BJ (cell line): ENCODE results near the gene ZNF337. TPM values are rescaled to one million over a fixed set of nuclear protein-coding genes. Genes with fewer than 3 reads are reported as not detected.

Experiments used
- CTCF ChIA-PET: fragments of 350-600 bp; formaldehyde crosslinking; extraction: SDS; loops from one replicate; lab custom pipeline; 2021; ENCODE audit warnings: antibody characterized with exemption, inconsistent platforms; lab: Yijun Ruan, JAX
- POLR2A ChIA-PET: fragments of 300-600 bp; sonication (Branson Sonifier 250); formaldehyde crosslinking; extraction: SDS; loops from one replicate; lab custom pipeline; 2021; ENCODE audit warnings: antibody characterized with exemption; lab: Charles Lee
- DNase-seq: peaks from one replicate; pipeline ENCODE4 v3.0.0-alpha.2; 2011; ENCODE audit warnings: low read depth
- H3K27me3 ChIP-seq: 2 replicates; pipeline ENCODE4 v1.6.0; 2011; ENCODE audit warnings: low read length; ENCODE audit not compliant: control insufficient read depth, insufficient read depth
- H3K36me3 ChIP-seq: 2 replicates; pipeline ENCODE4 v1.5.1; 2011; ENCODE audit warnings: low read length; ENCODE audit not compliant: control insufficient read depth, insufficient read depth
- H3K4me3 ChIP-seq: 2 replicates; pipeline ENCODE4 v1.5.1; 2011; ENCODE audit warnings: low read depth, mild to moderate bottlenecking, control low read depth, low read length
- CTCF ChIP-seq: IDR thresholded peaks from 2 replicates; pipeline ENCODE4 v1.5.1; 2011; ENCODE audit warnings: low read depth, mild to moderate bottlenecking, control low read depth, inconsistent platforms, low read length, moderate library complexity; ENCODE audit not compliant: insufficient read depth
- polyA plus RNA-seq: library from polyadenylated mRNA; depleted of rRNA; stranded (reverse); fragments of >200 nt; gene quantifications from 2 replicates; pipeline ENCODE4 v1.2.3, GENCODE V29; 2011

The ZNF337 gene
- polyA plus RNA-seq, 1 experiment = 8.2 TPM

- ChIA-PET CTCF (no interaction called here), POLR2A (no interaction called here)
- no peaks in the 10 kb centered on the region for H3K27me3 ChIP-seq
- H3K36me3 ChIP-seq = peaks cover 6% of the 10 kb centered on the region
- no peak for DNase-seq
- no peak for TF ChIP-seq CTCF
- peak overlapping the region; percentile 96 for H3K4me3 ChIP-seq
Observed at GRCh38 chr20:25695532-25696370, 902 bp downstream of the ZNF337 start.

GRCh38 chr20:25692499-25692898, 4.2 kb downstream of the ZNF337 start:
- CTCF ChIA-PET = no interaction called here
- no peak for DNase-seq
- POLR2A ChIA-PET = no interaction called here
- Histone ChIP-seq H3K27me3 (no peaks in the 10 kb centered on the region), H3K36me3 (peaks cover 6% of the 10 kb centered on the region), H3K4me3 (no peak overlapping the region)
- TF ChIP-seq CTCF = no peak

- CTCF ChIA-PET = no interaction called here
- no peak for DNase-seq
- TF ChIP-seq CTCF = no peak
- peaks cover 15% of the 10 kb centered on the region for H3K36me3 ChIP-seq
- POLR2A ChIA-PET = no interaction called here
- no peaks in the 10 kb centered on the region for H3K27me3 ChIP-seq
- H3K4me3 ChIP-seq = no peak overlapping the region
Observed at GRCh38 chr20:25690427-25690826, 6.2 kb downstream of the ZNF337 start.

GRCh38 chr20:25686081-25687067, 10.3 kb downstream of the ZNF337 start:
- no peak overlapping the region for H3K4me3 ChIP-seq
- DNase-seq = no peak
- TF ChIP-seq CTCF = no peak
- peaks cover 13% of the 10 kb centered on the region for H3K36me3 ChIP-seq
- H3K27me3 ChIP-seq = no peaks in the 10 kb centered on the region
- ChIA-PET POLR2A (no interaction called here), CTCF (no interaction called here)
